Measurements from ENCODE around the gene IL4I1. TPM values are rescaled to one million over a fixed set of nuclear protein-coding genes. Genes with fewer than 3 reads are reported as not detected.
A peak's percentile ranks its signal among the peaks of the same experiment; 100 is the strongest.

IL4I1 gene
- polyA plus RNA-seq, 3 donors, result 5.6 to 7.6 (median 7.0) TPM

GRCh38 chr19:49874503-49875157 lies 22.1 kb downstream of the IL4I1 start:
- H3K4me1 Mint-ChIP-seq, result peaks cover 37% of the 10 kb centered on the region
- peaks cover 0 to 3% (median 0%) of the 10 kb centered on the region in 7 donors for H3K9me3 Mint-ChIP-seq
- Histone ChIP-seq H3K36me3 (replicated peaks in 1 of 2; ENCODE audit: control insufficient read depth in 1 of 2, insufficient read depth in 2 of 2, low read length in 2 of 2) (peaks cover 0 to 4% of the 10 kb centered on the region in 2 donors), H3K9ac (ENCODE audit: insufficient read depth, low read length, poor library complexity, severe bottlenecking) (no peak overlapping the region), H3K4me3 (replicated peaks in 1 of 3; ENCODE audit: low read depth in 2 of 3, low read length in 3 of 3) (no peak overlapping the region), H3K9me3 (replicated peaks in 1 of 2; ENCODE audit: control insufficient read depth in 1 of 2, insufficient read depth in 1 of 2, low read length in 2 of 2) (no peaks in the 10 kb centered on the region), H3K27me3 (ENCODE audit: control insufficient read depth in 2 of 2, insufficient read depth in 2 of 2, low read length in 2 of 2) (no peaks in the 10 kb centered on the region), H3K4me2 (replicated peaks; ENCODE audit: extremely low read depth, low read length, poor library complexity, severe bottlenecking) (no peak overlapping the region), H3K27ac (ENCODE audit: low read depth in 1 of 2, low read length in 2 of 2) (peak overlapping the region in 1 of 2 donors; percentile 95), H4K20me1 (ENCODE audit: insufficient read depth, low read length) (peaks cover 12% of the 10 kb centered on the region), H3K79me2 (ENCODE audit: insufficient read depth, low read length) (peaks cover 34% of the 10 kb centered on the region), H3K4me1 (ENCODE audit: control insufficient read depth in 1 of 2, insufficient read depth in 2 of 2, low read length in 2 of 2) (peaks cover 36 to 42% of the 10 kb centered on the region in 2 donors), H2AFZ (ENCODE audit: insufficient read depth, low read depth, low read length, poor library complexity, severe bottlenecking) (no peak overlapping the region)
- intact Hi-C loops (cut with micrococcal nuclease), result loop anchor here in 1 of 2 donors (5.0 kb wide), 1 partner anchor 197 kb away; the partner anchor contains the start of gene PRMT1
- H3K27me3 Mint-ChIP-seq (ENCODE audit: low read depth in 3 of 3), result peaks cover 0 to 3% (median 0%) of the 10 kb centered on the region in 3 donors
- H3K4me3 Mint-ChIP-seq, result no peak overlapping the region
- peak overlapping the region in 3 of 7 donors; percentile 36 to 50 (median 50) for H3K27ac Mint-ChIP-seq
- WGBS (ENCODE audit: insufficient coverage), result 96% methylated on average over 7 of the region's 11 CpGs
- no peak for DNase-seq
- TF ChIP-seq CTCF (IDR thresholded peaks at IDR 0.05), result no peak
- H3K36me3 Mint-ChIP-seq, result peaks cover 22 to 45% of the 10 kb centered on the region in 2 donors

- 98% methylated on average over 6 of the region's 10 CpGs for WGBS (ENCODE audit: insufficient coverage)
- H4K20me1 ChIP-seq (ENCODE audit: insufficient read depth, low read length), result peaks cover 10% of the 10 kb centered on the region
- TF ChIP-seq CTCF (IDR thresholded peaks at IDR 0.05), result no peak
- Mint-ChIP-seq H3K27me3 (ENCODE audit: low read depth in 3 of 3) (peaks cover 0 to 3% (median 0%) of the 10 kb centered on the region in 3 donors), H3K4me3 (no peak overlapping the region), H3K36me3 (peaks cover 16 to 41% of the 10 kb centered on the region in 2 donors), H3K9me3 (peaks cover 0 to under 1% (median 0%) of the 10 kb centered on the region in 7 donors), H3K27ac (no peak overlapping the region), H3K4me1 (peaks cover 34% of the 10 kb centered on the region)
- peaks cover 33% of the 10 kb centered on the region for H3K79me2 ChIP-seq (ENCODE audit: insufficient read depth, low read length)
- intact Hi-C loops (cut with micrococcal nuclease), result no loop called here
- H3K36me3 ChIP-seq (replicated peaks in 1 of 2; ENCODE audit: control insufficient read depth in 1 of 2, insufficient read depth in 2 of 2, low read length in 2 of 2), result no peaks in the 10 kb centered on the region
- H2AFZ ChIP-seq (ENCODE audit: insufficient read depth, low read depth, low read length, poor library complexity, severe bottlenecking), result no peak overlapping the region
- DNase-seq, result no peak
- H3K4me1 ChIP-seq (ENCODE audit: control insufficient read depth in 1 of 2, insufficient read depth in 2 of 2, low read length in 2 of 2), result peaks cover 34 to 39% of the 10 kb centered on the region in 2 donors
- H3K4me3 ChIP-seq (replicated peaks in 1 of 3; ENCODE audit: low read depth in 2 of 3, low read length in 3 of 3), result no peak overlapping the region
- no peak overlapping the region for H3K4me2 ChIP-seq (replicated peaks; ENCODE audit: extremely low read depth, low read length, poor library complexity, severe bottlenecking)
- H3K9me3 ChIP-seq (replicated peaks in 1 of 2; ENCODE audit: control insufficient read depth in 1 of 2, insufficient read depth in 1 of 2, low read length in 2 of 2), result no peaks in the 10 kb centered on the region
- H3K9ac ChIP-seq (ENCODE audit: insufficient read depth, low read length, poor library complexity, severe bottlenecking), result no peak overlapping the region
- H3K27me3 ChIP-seq (ENCODE audit: control insufficient read depth in 2 of 2, insufficient read depth in 2 of 2, low read length in 2 of 2), result no peaks in the 10 kb centered on the region
- H3K27ac ChIP-seq (ENCODE audit: low read depth in 1 of 2, low read length in 2 of 2), result no peak overlapping the region
Measured at GRCh38 chr19:49873834-49874233, 22.9 kb downstream of the IL4I1 start.
